Endothelial cell of umbilical vein (primary cell): Measurements from ENCODE around the gene CDK4. TPM values are rescaled to one million over a fixed set of nuclear protein-coding genes. Genes with fewer than 3 reads are reported as not detected.

Source experiments
- BruUV-seq: library from RNA; stranded (reverse); fragments of 400-500 nt; replicated peaks from 2 replicates; lab custom pipeline; 2021; lab: Mats Ljungman, UMichigan
- CTCF ChIA-PET: fragments of 300-600, 350-600 bp; sonication (Branson Sonifier 250); formaldehyde crosslinking; loops from one replicate; lab custom pipeline; 2021; ENCODE audit warnings: antibody characterized with exemption, inconsistent platforms; lab: Charles Lee
- POLR2A ChIA-PET: fragments of 300-600, 350-600 bp; sonication (Branson Sonifier 250); formaldehyde crosslinking; loops from one replicate; lab custom pipeline; 2021; ENCODE audit warnings: antibody characterized with exemption, inconsistent platforms; lab: Charles Lee
- DNase-seq: peaks from one replicate; pipeline ENCODE4 v3.0.0-alpha.2; 2011; ENCODE audit warnings: low read depth, low spot score
- FAIRE-seq: peaks from 2 replicates; lab custom pipeline; 2011; peaks lifted over from hg19 to GRCh38; lab: Jason Lieb, UNC
- H2AFZ ChIP-seq: 2 replicates; pipeline ENCODE4 v1.6.0; 2012; ENCODE audit warnings: low read depth, low read length, control low read depth, inconsistent platforms
- H3K27ac ChIP-seq: 2 replicates; pipeline ENCODE4 v1.5.1; 2011; ENCODE audit warnings: low read depth, mild to moderate bottlenecking, control low read depth, low read length, moderate library complexity; ENCODE audit not compliant: insufficient read depth
- H3K27me3 ChIP-seq, 2 experiments: 2 replicates each; pipeline versions ENCODE4 v1.6.0 to v1.6.1; 2011; ENCODE audit warnings: low read length in 2 of 2, mixed read lengths in 1 of 2; ENCODE audit not compliant: control insufficient read depth in 2 of 2, insufficient read depth in 2 of 2
- H3K36me3 ChIP-seq, 2 experiments: 2 replicates in 1 of 2; 3 replicates in 1 of 2; pipeline ENCODE4 v1.5.1; 2011; ENCODE audit warnings: low read length in 2 of 2, mild to moderate bottlenecking in 1 of 2, moderate library complexity in 1 of 2; ENCODE audit not compliant: control insufficient read depth in 2 of 2, insufficient read depth in 2 of 2; ENCODE audit errors: extremely low read depth in 1 of 2
- H3K4me1 ChIP-seq: 3 replicates; pipeline ENCODE4 v1.5.1; 2011; ENCODE audit warnings: mild to moderate bottlenecking, low read length; ENCODE audit not compliant: control insufficient read depth, insufficient read depth; ENCODE audit errors: extremely low read depth
- H3K4me2 ChIP-seq: 2 replicates; pipeline ENCODE4 v1.6.1; 2011; ENCODE audit warnings: low read length, control low read depth, mixed read lengths; ENCODE audit not compliant: insufficient read depth
- H3K4me3 ChIP-seq, 3 experiments: fragments of 200-600 bp in 1 of 3; sonication (generic), shearing (Covaris generic) in 1 of 3; replicated peaks in 1 of 3; 2 replicates each; pipeline ENCODE4 v1.5.1; 2011 to 2016; ENCODE audit warnings: control low read depth in 3 of 3, low read length in 3 of 3, mild to moderate bottlenecking in 2 of 3, inconsistent platforms in 1 of 3, low read depth in 1 of 3, moderate library complexity in 1 of 3; ENCODE audit not compliant: insufficient read depth in 1 of 3
- H3K79me2 ChIP-seq: 2 replicates; pipeline ENCODE4 v1.6.0; 2012; ENCODE audit warnings: low read length, inconsistent platforms; ENCODE audit not compliant: control insufficient read depth, insufficient read depth
- H3K9ac ChIP-seq: replicated peaks from 2 replicates; pipeline ENCODE3; 2011; ENCODE audit warnings: low read length, control low read depth; ENCODE audit not compliant: insufficient read depth; ENCODE audit errors: extremely low read depth
- H3K9me1 ChIP-seq: replicated peaks from 3 replicates; pipeline ENCODE4 v1.6.0; 2011; ENCODE audit warnings: mild to moderate bottlenecking, low read length; ENCODE audit not compliant: control insufficient read depth, insufficient read depth; ENCODE audit errors: extremely low read depth
- H3K9me3 ChIP-seq: replicated peaks from 2 replicates; pipeline ENCODE4 v1.5.1; 2012; ENCODE audit warnings: low read length, inconsistent platforms; ENCODE audit not compliant: control insufficient read depth, insufficient read depth
- H4K20me1 ChIP-seq: replicated peaks from 2 replicates; pipeline ENCODE3; 2011; ENCODE audit warnings: mild to moderate bottlenecking, low read length; ENCODE audit not compliant: control insufficient read depth, insufficient read depth; ENCODE audit errors: extremely low read depth
- CTCF ChIP-seq, 2 donors: IDR thresholded peaks; 1 replicate in 1 of 2; 2 replicates in 1 of 2; pipeline ENCODE4 v1.5.1; 2011; ENCODE audit warnings: low read length in 2 of 2, mild to moderate bottlenecking in 2 of 2, moderate library complexity in 2 of 2, control low read depth in 1 of 2, inconsistent platforms in 1 of 2, low read depth in 1 of 2; ENCODE audit not compliant: insufficient read depth in 1 of 2; ENCODE audit errors: extremely low read depth in 1 of 2
- EZH2 ChIP-seq: IDR thresholded peaks from 2 replicates; pipeline ENCODE4 v1.6.1; 2012; ENCODE audit warnings: borderline replicate concordance, low read depth, mild to moderate bottlenecking, moderate library complexity, low read length, inconsistent platforms; ENCODE audit not compliant: severe bottlenecking
- FOS ChIP-seq: IDR thresholded peaks from 2 replicates; pipeline ENCODE4 v1.6.1; 2011; ENCODE audit warnings: mild to moderate bottlenecking, low read length, moderate library complexity, borderline replicate concordance; ENCODE audit not compliant: insufficient read depth
- GATA2 ChIP-seq: IDR thresholded peaks from 2 replicates; pipeline ENCODE4 v1.7.0; 2011; ENCODE audit warnings: low read depth, mild to moderate bottlenecking, moderate library complexity, mixed read lengths, low read length; ENCODE audit not compliant: insufficient read length, insufficient read depth
- JUN ChIP-seq: IDR thresholded peaks from 2 replicates; pipeline ENCODE4 v1.6.1; 2011; ENCODE audit warnings: borderline replicate concordance, low read depth; ENCODE audit not compliant: insufficient read length, insufficient read depth
- MYC ChIP-seq: IDR thresholded peaks from one replicate; pipeline ENCODE4 v1.6.1; 2011; ENCODE audit warnings: mild to moderate bottlenecking, low read depth, low read length
- POLR2A ChIP-seq: IDR thresholded peaks from 2 replicates; pipeline ENCODE4 v1.6.1; 2012; ENCODE audit warnings: low read depth, mild to moderate bottlenecking, control low read depth, low read length
- POLR2AphosphoS5 ChIP-seq: IDR thresholded peaks from 2 replicates; pipeline ENCODE4 v1.6.1; 2012; ENCODE audit warnings: low read depth, mild to moderate bottlenecking, control low read depth, low read length, moderate library complexity; ENCODE audit not compliant: insufficient read depth
- dilution Hi-C: fragments of 300-500 bp; cut with MboI; formaldehyde crosslinking; loops from one replicate; pipeline ENCODE4 v1.15.0; 2019; ENCODE audit warnings: low sequenced_read_pairs; ENCODE audit not compliant: extremely low pct_ligation_motif_present
- intact Hi-C: fragments of 100-400 bp; cut with micrococcal nuclease; formaldehyde crosslinking; loops from one replicate; pipeline ENCODE4 v1.10.0; 2022
- polyA plus RNA-seq, 4 experiments: library from polyadenylated mRNA; depleted of rRNA in 3 of 4; stranded (reverse) in 3 of 4; unstranded in 1 of 4; fragments of >200 nt; gene quantifications; 2 replicates each; pipeline versions ENCODE4 v1.2.1 to v1.2.3, GENCODE V29; 2011 to 2012; ENCODE audit warnings: missing spikeins in 1 of 4
- total RNA-seq: library from RNA; stranded (reverse); gene quantifications from 2 replicates; pipeline ENCODE4 v1.2.3, GENCODE V29; 2021
- TF ChIP-seq, protein P1 (sequence below): IDR thresholded peaks from 2 replicates; pipeline ENCODE4 v1.6.1; 2011; ENCODE audit not compliant: insufficient read depth, insufficient read length

Gene CDK4
- total and polyA plus RNA-seq, 2 donors (not counting 3 experiments of a cell fraction or from before 2014, with no cell fraction given) = 171 to 332 TPM

- H3K9me3 ChIP-seq = no peaks in the 10 kb centered on the region
- no peaks in the 10 kb centered on the region for H4K20me1 ChIP-seq
- no peaks in the 10 kb centered on the region for H3K4me1 ChIP-seq
- ChIA-PET POLR2A (no interaction called here), CTCF (interaction anchor here (1.0 kb wide), 1 partner anchor 137 kb away, joined by 3 read pairs; no protein-coding TSS in a partner anchor)
- no peaks in the 10 kb centered on the region for H3K27me3 ChIP-seq
- TF ChIP-seq FOS (no peak), GATA2 (no peak), POLR2AphosphoS5 (no peak), CTCF (IDR thresholded peaks at IDR 0.05; ENCODE audit: extremely low read depth in 1 of 2, insufficient read depth in 1 of 2, low read depth in 1 of 2, low read length in 2 of 2) (no peak), POLR2A (no peak), EZH2 (no peak), MYC (no peak), JUN (no peak)
- TF ChIP-seq, protein P1, sequence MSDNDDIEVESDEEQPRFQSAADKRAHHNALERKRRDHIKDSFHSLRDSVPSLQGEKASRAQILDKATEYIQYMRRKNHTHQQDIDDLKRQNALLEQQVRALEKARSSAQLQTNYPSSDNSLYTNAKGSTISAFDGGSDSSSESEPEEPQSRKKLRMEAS = no peak
- no peak for FAIRE-seq
- no peak overlapping the region for H3K27ac ChIP-seq
- intact Hi-C loops (no loop called here), dilution Hi-C loops (no loop called here)
- H2AFZ ChIP-seq = no peak overlapping the region
- no peak overlapping the region for H3K4me3 ChIP-seq
- H3K79me2 ChIP-seq = no peaks in the 10 kb centered on the region
- H3K9ac ChIP-seq = no peak overlapping the region
- no peak for DNase-seq
- peaks cover 0 to 36% of the 10 kb centered on the region in 2 experiments for H3K36me3 ChIP-seq
- no peak overlapping the region for H3K4me2 ChIP-seq
- H3K9me1 ChIP-seq = no peaks in the 10 kb centered on the region
- no TSS peak for BruUV-seq
These were observed 32.1 kb downstream of the CDK4 start for GRCh38 chr12:57719777-57720605.
